ENCODE measurements around the gene LYPD4.

DNA sequence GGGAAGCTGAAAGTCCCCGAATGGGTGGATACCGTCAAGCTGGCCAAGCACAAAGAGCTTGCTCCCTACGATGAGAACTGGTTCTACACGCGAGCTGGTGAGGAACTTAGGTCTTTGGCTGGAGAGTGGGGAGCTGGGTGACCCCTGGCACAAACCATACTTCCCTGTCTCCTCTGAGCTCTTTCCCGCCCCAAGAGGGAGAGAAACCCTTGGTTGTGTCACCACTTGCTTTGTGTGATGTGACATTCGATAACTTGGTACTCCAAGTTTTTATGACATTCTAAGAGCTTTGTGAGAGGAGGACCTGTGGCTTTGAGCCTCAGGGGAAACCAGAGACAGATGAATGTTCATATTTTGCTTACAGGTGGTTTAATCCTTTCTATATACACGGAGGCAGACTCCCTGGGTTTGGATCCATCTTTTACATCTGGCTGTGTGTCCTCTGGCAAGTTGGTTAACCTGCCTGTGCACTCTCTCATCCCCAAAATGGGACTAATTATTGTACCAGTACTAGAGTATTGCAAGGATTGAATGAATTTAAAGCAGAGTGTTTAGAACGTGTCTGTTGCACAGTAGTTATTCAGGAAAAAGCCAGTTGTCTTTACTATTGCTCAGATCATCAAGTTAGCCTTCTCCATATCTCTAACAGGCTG lies 16.8 kb upstream of the LYPD4 start:
- TF ChIP-seq, protein P1, sequence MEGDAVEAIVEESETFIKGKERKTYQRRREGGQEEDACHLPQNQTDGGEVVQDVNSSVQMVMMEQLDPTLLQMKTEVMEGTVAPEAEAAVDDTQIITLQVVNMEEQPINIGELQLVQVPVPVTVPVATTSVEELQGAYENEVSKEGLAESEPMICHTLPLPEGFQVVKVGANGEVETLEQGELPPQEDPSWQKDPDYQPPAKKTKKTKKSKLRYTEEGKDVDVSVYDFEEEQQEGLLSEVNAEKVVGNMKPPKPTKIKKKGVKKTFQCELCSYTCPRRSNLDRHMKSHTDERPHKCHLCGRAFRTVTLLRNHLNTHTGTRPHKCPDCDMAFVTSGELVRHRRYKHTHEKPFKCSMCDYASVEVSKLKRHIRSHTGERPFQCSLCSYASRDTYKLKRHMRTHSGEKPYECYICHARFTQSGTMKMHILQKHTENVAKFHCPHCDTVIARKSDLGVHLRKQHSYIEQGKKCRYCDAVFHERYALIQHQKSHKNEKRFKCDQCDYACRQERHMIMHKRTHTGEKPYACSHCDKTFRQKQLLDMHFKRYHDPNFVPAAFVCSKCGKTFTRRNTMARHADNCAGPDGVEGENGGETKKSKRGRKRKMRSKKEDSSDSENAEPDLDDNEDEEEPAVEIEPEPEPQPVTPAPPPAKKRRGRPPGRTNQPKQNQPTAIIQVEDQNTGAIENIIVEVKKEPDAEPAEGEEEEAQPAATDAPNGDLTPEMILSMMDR (conservative IDR thresholded peaks at IDR 0.05): no peak
- TF ChIP-seq ZFX (IDR thresholded peaks at IDR 0.05): no peak
